ENCODE measurements around the gene TSPAN7. TPM values are rescaled to one million over a fixed set of nuclear protein-coding genes. Genes with fewer than 3 reads are reported as not detected.

Gene TSPAN7
- total and polyA plus RNA-seq, 9 of the 15 experiments (the other 6 are each of a cell fraction or from before 2014, with no cell fraction given): 0.07 to 0.29 (median 0.12) TPM; not detected in 1

DNA sequence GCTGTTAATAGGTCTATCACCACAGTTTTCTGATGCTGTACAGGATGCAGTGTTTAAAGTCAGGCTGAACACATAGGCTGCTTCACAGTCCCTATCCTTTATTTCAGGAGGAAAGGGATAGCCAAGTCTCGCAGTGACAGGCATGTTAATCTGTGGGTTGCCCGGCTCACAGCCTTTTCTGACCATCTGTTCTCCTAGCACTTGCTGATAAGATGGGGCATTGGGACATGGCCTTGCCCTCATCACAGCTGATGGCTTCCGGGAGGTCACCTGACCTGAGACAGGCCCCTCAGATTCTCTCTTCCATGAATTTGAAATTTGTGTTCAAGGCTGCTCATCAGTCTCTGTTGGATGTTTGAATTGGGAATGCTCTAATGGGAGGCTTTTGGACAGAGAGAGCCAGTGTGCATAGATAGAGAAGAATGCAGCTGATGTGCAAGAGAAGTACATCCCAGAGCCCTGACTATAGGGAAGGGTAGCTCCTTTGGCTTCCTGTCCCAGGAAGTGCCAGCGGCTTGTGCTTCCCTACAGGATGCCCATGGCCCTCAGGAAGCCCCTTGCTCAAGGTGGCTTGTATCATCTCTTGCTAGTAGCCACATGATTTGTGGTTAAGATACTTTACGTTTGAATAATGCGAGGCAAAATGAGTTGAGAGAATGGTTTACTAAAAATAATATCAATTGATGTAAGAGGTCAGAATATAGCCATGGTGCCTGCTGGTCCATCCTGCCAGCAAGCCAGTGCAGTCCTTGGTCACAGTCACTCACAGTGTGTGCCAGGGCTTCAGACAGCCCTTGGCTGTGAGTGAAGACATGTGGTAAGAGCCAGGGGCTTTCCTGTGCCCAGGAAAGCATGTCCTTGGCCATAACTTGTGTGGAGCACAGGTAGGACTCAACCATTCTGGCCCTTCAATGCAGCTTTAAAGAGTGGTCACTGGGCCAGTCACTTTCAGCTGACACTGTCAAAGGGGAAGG, 88.6 kb downstream of the TSPAN7 start (continued):
- TF ChIP-seq, protein P1, sequence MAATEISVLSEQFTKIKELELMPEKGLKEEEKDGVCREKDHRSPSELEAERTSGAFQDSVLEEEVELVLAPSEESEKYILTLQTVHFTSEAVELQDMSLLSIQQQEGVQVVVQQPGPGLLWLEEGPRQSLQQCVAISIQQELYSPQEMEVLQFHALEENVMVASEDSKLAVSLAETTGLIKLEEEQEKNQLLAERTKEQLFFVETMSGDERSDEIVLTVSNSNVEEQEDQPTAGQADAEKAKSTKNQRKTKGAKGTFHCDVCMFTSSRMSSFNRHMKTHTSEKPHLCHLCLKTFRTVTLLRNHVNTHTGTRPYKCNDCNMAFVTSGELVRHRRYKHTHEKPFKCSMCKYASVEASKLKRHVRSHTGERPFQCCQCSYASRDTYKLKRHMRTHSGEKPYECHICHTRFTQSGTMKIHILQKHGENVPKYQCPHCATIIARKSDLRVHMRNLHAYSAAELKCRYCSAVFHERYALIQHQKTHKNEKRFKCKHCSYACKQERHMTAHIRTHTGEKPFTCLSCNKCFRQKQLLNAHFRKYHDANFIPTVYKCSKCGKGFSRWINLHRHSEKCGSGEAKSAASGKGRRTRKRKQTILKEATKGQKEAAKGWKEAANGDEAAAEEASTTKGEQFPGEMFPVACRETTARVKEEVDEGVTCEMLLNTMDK (IDR thresholded peaks at IDR 0.05; ENCODE audit: borderline replicate concordance, insufficient read depth, low read depth, low read length, poor library complexity, severe bottlenecking): no peak
- TF ChIP-seq, protein P2, sequence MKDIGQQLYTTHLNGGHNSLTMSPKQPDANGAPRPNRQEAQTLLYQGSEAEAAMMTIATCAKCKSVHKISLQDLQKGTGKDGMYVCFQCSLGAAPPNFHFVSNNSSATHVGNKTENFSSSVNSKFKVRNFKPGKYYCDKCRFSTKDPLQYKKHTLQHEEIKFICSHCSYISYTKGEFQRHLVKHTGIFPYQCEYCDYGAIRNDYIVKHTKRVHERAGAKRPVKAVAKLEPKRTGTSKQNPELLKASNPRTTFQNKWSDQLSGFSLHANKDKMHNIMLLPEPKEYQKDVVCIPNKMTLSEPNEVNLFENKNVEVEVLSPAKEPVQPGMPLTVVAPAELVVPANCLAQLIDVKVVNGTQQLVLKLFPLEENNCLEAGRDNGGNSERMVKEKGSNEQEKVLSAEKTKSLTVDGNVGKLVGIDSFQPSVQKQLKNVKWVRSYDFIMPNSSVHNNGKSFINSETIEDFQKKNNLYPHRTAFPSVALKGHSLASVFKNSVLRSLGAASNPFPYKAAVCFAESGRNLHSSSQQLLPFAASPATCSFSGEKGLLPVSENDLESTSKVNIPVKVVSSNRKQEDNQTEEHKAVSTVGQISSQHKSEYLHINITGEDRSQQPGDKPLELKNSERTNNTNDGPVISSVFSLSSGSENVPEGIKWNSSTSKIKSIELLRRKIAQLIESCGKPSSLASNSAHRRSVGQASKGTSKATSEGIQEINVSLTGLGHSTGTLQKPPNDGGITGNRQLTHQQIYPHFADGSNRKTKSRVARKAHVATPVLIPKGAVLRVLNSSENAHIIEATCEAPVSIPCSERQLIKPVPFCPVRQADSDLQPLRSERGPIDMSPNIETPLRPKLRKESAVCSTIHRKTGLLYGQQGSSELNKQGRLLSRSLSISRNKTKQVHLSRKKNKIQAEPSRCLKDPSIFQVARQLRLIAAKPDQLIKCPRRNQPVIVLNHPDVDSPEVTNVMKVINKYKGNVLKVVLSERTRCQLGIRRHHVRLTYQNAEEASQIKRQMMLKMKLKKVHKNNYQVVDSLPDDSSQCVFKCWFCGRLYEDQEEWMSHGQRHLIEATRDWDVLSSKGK (CRISPR knock-in tag; IDR thresholded peaks at IDR 0.05): no peak
- TF ChIP-seq MTA2 (IDR thresholded peaks at IDR 0.05; ENCODE audit: low read depth) (peak; percentile 48; the same call in 1 of the 2 replicates), ARID1B (IDR thresholded peaks at IDR 0.05) (peak; percentile 67)
